DOHH2 (cell line): ENCODE measurements around the gene HES1.

ENCODE experiments used
- EZH2phosphoT487 ChIP-seq: fragments of 200-600 bp; sonication (generic); IDR thresholded peaks from 2 replicates; pipeline ENCODE4 v1.6.1; 2017; ENCODE audit warnings: borderline replicate concordance, mild to moderate bottlenecking, antibody characterized with exemption, low read length, moderate library complexity, mixed read lengths
- TF ChIP-seq, protein P1 (sequence below): fragments of 200-600 bp; sonication (generic); IDR thresholded peaks from one replicate; pipeline ENCODE4 v1.5.1; 2014; ENCODE audit warnings: antibody characterized with exemption, mild to moderate bottlenecking, low read depth, low read length; ENCODE audit not compliant: poor library complexity, severe bottlenecking

DNA sequence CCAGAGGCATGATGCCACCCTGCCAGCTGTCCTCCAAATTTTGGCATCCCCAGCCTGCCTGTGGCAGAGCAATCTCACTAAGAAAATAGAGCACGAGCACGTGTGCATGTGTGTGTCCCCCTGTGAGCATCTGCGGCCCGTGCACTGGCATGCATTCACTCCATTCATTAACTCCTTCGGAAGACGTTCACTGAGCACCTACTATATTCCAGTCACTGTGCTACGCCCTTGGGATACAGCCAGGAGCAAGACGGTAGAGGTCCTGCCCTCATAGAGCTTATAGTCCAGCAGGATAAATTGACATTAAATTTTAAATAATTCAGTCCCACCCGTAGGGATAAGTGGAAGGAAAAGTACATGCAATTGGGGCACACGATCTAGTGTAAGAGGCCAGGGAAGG lies 40.0 kb upstream of the HES1 start:
- TF ChIP-seq, protein P1, sequence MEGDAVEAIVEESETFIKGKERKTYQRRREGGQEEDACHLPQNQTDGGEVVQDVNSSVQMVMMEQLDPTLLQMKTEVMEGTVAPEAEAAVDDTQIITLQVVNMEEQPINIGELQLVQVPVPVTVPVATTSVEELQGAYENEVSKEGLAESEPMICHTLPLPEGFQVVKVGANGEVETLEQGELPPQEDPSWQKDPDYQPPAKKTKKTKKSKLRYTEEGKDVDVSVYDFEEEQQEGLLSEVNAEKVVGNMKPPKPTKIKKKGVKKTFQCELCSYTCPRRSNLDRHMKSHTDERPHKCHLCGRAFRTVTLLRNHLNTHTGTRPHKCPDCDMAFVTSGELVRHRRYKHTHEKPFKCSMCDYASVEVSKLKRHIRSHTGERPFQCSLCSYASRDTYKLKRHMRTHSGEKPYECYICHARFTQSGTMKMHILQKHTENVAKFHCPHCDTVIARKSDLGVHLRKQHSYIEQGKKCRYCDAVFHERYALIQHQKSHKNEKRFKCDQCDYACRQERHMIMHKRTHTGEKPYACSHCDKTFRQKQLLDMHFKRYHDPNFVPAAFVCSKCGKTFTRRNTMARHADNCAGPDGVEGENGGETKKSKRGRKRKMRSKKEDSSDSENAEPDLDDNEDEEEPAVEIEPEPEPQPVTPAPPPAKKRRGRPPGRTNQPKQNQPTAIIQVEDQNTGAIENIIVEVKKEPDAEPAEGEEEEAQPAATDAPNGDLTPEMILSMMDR, result no peak
- TF ChIP-seq EZH2phosphoT487, result no peak
